ENCODE data around the gene LRBA.

Gene LRBA

GRCh38 chr4:150769845-150770244, 245.2 kb downstream of the LRBA start:
- H3K4me3 ChIP-seq (ENCODE audit: low read depth, low read length): no peak overlapping the region
- TF ChIP-seq CTCF (IDR thresholded peaks at IDR 0.05; ENCODE audit: insufficient read depth, low read depth, low read length, missing control alignments): no peak
- no peak for DNase-seq (ENCODE audit: low read depth)

GRCh38 chr4:150769248-150769647, 245.8 kb downstream of the LRBA start:
- no peak overlapping the region for H3K4me3 ChIP-seq (ENCODE audit: low read depth, low read length)
- peak; percentile 14 for DNase-seq (ENCODE audit: low read depth)
- no peak for TF ChIP-seq CTCF (IDR thresholded peaks at IDR 0.05; ENCODE audit: insufficient read depth, low read depth, low read length, missing control alignments)

- no peak for DNase-seq (ENCODE audit: low read depth)
- no peak overlapping the region for H3K4me3 ChIP-seq (ENCODE audit: low read depth, low read length)
- no peak for TF ChIP-seq CTCF (IDR thresholded peaks at IDR 0.05; ENCODE audit: insufficient read depth, low read depth, low read length, missing control alignments)
Observed at GRCh38 chr4:150768497-150768896, 246.6 kb downstream of the LRBA start.

- H3K4me3 ChIP-seq (ENCODE audit: low read depth, low read length): no peak overlapping the region
- no peak for DNase-seq (ENCODE audit: low read depth)
- no peak for TF ChIP-seq CTCF (IDR thresholded peaks at IDR 0.05; ENCODE audit: insufficient read depth, low read depth, low read length, missing control alignments)
Observed at GRCh38 chr4:150765216-150765615, 249.9 kb downstream of the LRBA start.

DNA sequence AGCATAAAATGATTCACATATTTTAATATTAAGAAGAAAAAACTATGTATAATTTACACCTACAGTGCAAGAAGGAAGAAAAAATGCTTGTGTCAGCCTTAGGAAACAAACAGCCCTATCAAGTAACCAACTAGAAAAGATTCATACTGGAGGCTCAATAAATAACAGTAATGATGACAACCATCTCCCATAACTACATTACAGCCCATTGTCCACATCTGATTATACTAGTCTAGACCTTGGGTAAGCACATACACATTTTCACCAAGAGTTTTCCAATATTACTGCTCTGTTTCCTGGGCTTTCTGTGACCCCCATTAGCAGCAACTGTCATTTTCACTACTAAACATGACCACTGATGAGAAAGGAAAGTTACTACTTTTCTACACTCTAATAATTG, 263.4 kb downstream of the LRBA start:
- TF ChIP-seq CTCF (IDR thresholded peaks at IDR 0.05; ENCODE audit: insufficient read depth, low read depth, low read length, missing control alignments): no peak
- DNase-seq (ENCODE audit: low read depth): no peak
- no peak overlapping the region for H3K4me3 ChIP-seq (ENCODE audit: low read depth, low read length)

DNA sequence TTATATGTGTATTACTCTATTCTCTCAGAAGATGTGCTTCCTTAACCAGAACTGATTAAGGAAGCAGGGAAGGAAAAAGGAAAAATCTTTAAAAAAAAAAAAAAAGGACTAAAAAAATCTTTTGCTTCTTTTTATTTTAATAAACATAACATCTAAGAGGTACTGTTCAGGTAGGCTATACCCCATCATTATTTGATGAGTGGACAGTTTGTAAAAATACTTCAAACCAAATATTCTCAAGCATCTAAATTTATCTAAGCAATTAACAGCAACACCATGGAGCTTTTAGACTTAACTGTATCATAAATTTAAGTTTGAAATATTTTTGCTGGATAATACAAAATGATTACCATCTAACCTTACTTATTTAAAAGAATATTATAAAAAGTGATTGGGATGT, 264.3 kb downstream of the LRBA start:
- TF ChIP-seq CTCF (IDR thresholded peaks at IDR 0.05; ENCODE audit: insufficient read depth, low read depth, low read length, missing control alignments): no peak
- no peak for DNase-seq (ENCODE audit: low read depth)
- no peak overlapping the region for H3K4me3 ChIP-seq (ENCODE audit: low read depth, low read length)

- no peak for DNase-seq (ENCODE audit: low read depth)
- H3K4me3 ChIP-seq (ENCODE audit: low read depth, low read length): no peak overlapping the region
Observed at GRCh38 chr4:150746156-150746555, 268.9 kb downstream of the LRBA start.

More at GRCh38 chr4:150746156-150746555, 268.9 kb downstream of the LRBA start:
- no peak for TF ChIP-seq CTCF (IDR thresholded peaks at IDR 0.05; ENCODE audit: insufficient read depth, low read depth, low read length, missing control alignments)

All from GM12865 (cell line).